ENCODE data around the gene NUDT8. TPM values are rescaled to one million over a fixed set of nuclear protein-coding genes. Genes with fewer than 3 reads are reported as not detected.
"Not testable (repeated sequence)": the region's sequence is repeated elsewhere in the genome, so short reads cannot be mapped to it uniquely, and the experiment has no call there.

Gene NUDT8
- total RNA-seq, 3 donors from 2014 or later (not counting 1 experiment from before 2014, with no cell fraction given) = 1.7 to 5.2 (median 4.1) TPM

GRCh38 chr11:67605231-67606011 lies 24.3 kb downstream of the NUDT8 start:
- Histone ChIP-seq H3K27ac (ENCODE audit: low read length) (no peak overlapping the region), H3K4me1 (ENCODE audit: control insufficient read depth, insufficient read depth, low read length) (peaks cover 36% of the 10 kb centered on the region), H3K27me3 (ENCODE audit: control insufficient read depth, insufficient read depth, low read length) (no peaks in the 10 kb centered on the region), H3K9me3 (ENCODE audit: control insufficient read depth, insufficient read depth, low read length) (no peaks in the 10 kb centered on the region), H3K4me3 (ENCODE audit: low read length) (no peak overlapping the region), H3K36me3 (ENCODE audit: control insufficient read depth, insufficient read depth, low read length) (peaks cover 19% of the 10 kb centered on the region)
- peaks cover 19 to 25% of the 10 kb centered on the region in 2 donors for H3K4me1 Mint-ChIP-seq
- no peak for TF ChIP-seq CTCF (IDR thresholded peaks at IDR 0.05)
- DNase-seq (no peak), ATAC-seq (no peak)
- H3K27ac Mint-ChIP-seq = no peak overlapping the region
- no peaks in the 10 kb centered on the region for H3K36me3 Mint-ChIP-seq
- intact Hi-C loops (cut with micrococcal nuclease) = loop anchor here (5.0 kb wide), 1 partner anchor 33 kb away; no protein-coding TSS in a partner anchor
- WGBS (ENCODE audit: insufficient coverage) = 83% methylated on average over 9 of the region's 11 CpGs
- H3K9me3 Mint-ChIP-seq = no peaks in the 10 kb centered on the region
- H3K27me3 Mint-ChIP-seq (ENCODE audit: low read depth in 2 of 2) = no peaks in the 10 kb centered on the region
- peak overlapping the region; percentile 61 for H3K4me3 Mint-ChIP-seq

DNA sequence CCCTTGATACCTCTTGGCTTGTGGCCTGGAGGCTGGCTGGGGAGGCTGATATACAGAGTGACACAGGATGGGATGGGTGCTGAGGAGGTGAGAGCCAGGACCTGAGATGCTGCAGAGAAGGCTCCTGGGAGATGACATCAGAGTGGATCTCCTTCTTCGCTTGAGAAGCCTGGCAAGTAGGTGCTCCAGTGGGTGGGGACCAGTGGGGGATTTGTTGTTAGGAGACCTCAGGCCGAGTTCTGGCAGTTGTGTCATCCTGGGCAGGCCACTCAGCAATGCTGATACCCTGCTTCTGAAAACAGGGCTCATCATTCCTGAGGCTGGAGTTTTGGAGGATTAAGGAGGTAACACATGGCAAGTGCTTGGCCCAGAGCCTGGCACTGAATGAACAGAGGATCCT lies 24.9 kb downstream of the NUDT8 start:
- H3K27ac ChIP-seq (ENCODE audit: low read length) = no peak overlapping the region
- peaks cover 15% of the 10 kb centered on the region for H3K36me3 ChIP-seq (ENCODE audit: control insufficient read depth, insufficient read depth, low read length)
- WGBS (ENCODE audit: insufficient coverage) = 90% methylated on average over 2 of the region's 2 CpGs
- H3K36me3 Mint-ChIP-seq = no peaks in the 10 kb centered on the region
- DNase-seq (no peak), ATAC-seq (no peak)
- H3K27me3 ChIP-seq (ENCODE audit: control insufficient read depth, insufficient read depth, low read length) = no peaks in the 10 kb centered on the region
- no peaks in the 10 kb centered on the region for H3K27me3 Mint-ChIP-seq (ENCODE audit: low read depth in 2 of 2)
- peaks cover 41% of the 10 kb centered on the region for H3K4me1 ChIP-seq (ENCODE audit: control insufficient read depth, insufficient read depth, low read length)
- intact Hi-C loops (cut with micrococcal nuclease) = loop anchor here (5.0 kb wide), 1 partner anchor 33 kb away; no protein-coding TSS in a partner anchor
- H3K4me3 Mint-ChIP-seq = peak overlapping the region; percentile 70
- TF ChIP-seq CTCF (IDR thresholded peaks at IDR 0.05) = no peak
- no peak overlapping the region for H3K4me3 ChIP-seq (ENCODE audit: low read length)
- H3K4me1 Mint-ChIP-seq = peaks cover 25 to 31% of the 10 kb centered on the region in 2 donors
- H3K9me3 ChIP-seq (ENCODE audit: control insufficient read depth, insufficient read depth, low read length) = no peaks in the 10 kb centered on the region
- H3K9me3 Mint-ChIP-seq = no peaks in the 10 kb centered on the region
- no peak overlapping the region for H3K27ac Mint-ChIP-seq

- ATAC-seq; intact Hi-C loops (cut with micrococcal nuclease); H3K4me3 ChIP-seq (ENCODE audit: low read length); DNase-seq; H3K27ac Mint-ChIP-seq; H3K27me3 ChIP-seq (ENCODE audit: control insufficient read depth, insufficient read depth, low read length); H3K27me3 Mint-ChIP-seq (ENCODE audit: low read depth in 2 of 2); H3K36me3 Mint-ChIP-seq; H3K9me3 Mint-ChIP-seq; H3K36me3 ChIP-seq (ENCODE audit: control insufficient read depth, insufficient read depth, low read length); H3K9me3 ChIP-seq (ENCODE audit: control insufficient read depth, insufficient read depth, low read length); H3K27ac ChIP-seq (ENCODE audit: low read length): not testable (repeated sequence)
- peaks cover 44% of the 10 kb centered on the region for H3K4me1 ChIP-seq (ENCODE audit: control insufficient read depth, insufficient read depth, low read length)
- Mint-ChIP-seq H3K4me1 (peaks cover 32 to 38% of the 10 kb centered on the region in 2 donors), H3K4me3 (peak overlapping the region; percentile 70)
- 76% methylated on average over 2 of the region's 4 CpGs for WGBS (ENCODE audit: insufficient coverage)
Observed at GRCh38 chr11:67604119-67604518, 25.6 kb downstream of the NUDT8 start.

DNA sequence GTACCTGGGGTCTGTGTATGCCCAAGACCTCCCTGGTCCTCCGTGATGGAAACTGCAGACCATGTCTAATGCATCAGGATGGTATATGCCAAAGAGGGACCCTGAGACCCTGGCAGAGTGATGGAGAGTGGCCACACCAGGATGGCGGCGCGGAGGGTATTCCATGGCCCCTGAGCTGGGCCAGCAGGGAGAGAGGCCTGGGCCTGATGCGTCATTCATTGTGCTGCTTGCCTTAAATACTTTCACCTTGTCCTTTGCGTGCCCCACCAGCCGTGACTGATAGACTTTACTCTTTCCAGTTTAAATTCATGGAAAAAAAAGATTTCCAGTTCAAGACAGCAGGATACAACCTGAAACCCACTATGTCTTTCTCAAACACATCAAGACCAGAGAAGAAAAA lies 28.6 kb downstream of the NUDT8 start:
- no peak overlapping the region for H3K4me3 Mint-ChIP-seq
- H3K4me1 ChIP-seq (ENCODE audit: control insufficient read depth, insufficient read depth, low read length) = peaks cover 26% of the 10 kb centered on the region
- no peaks in the 10 kb centered on the region for H3K27me3 Mint-ChIP-seq (ENCODE audit: low read depth in 2 of 2)
- WGBS (ENCODE audit: insufficient coverage) = 91% methylated on average over 7 of the region's 7 CpGs
- peak overlapping the region; percentile 42 for H3K27ac ChIP-seq (ENCODE audit: low read length)
- no peaks in the 10 kb centered on the region for H3K27me3 ChIP-seq (ENCODE audit: control insufficient read depth, insufficient read depth, low read length)
- intact Hi-C loops (cut with micrococcal nuclease) = loop anchor here (2.0 kb wide), 1 partner anchor 18 kb away; the partner anchor contains the start of gene GSTP1
- ATAC-seq (no peak), DNase-seq (no peak)
- no peaks in the 10 kb centered on the region for H3K36me3 ChIP-seq (ENCODE audit: control insufficient read depth, insufficient read depth, low read length)
- no peak for TF ChIP-seq CTCF (IDR thresholded peaks at IDR 0.05)
- no peaks in the 10 kb centered on the region for H3K9me3 Mint-ChIP-seq
- H3K4me1 Mint-ChIP-seq = peaks cover 32% of the 10 kb centered on the region in 2 donors
- H3K9me3 ChIP-seq (ENCODE audit: control insufficient read depth, insufficient read depth, low read length) = no peaks in the 10 kb centered on the region
- no peaks in the 10 kb centered on the region for H3K36me3 Mint-ChIP-seq
- H3K4me3 ChIP-seq (ENCODE audit: low read length) = no peak overlapping the region
- H3K27ac Mint-ChIP-seq = peak overlapping the region; percentile 81 to 85

All from natural killer cell (primary cell).